CD4-positive, alpha-beta T cell (primary cell): ENCODE measurements around the gene KIF5A. TPM values are rescaled to one million over a fixed set of nuclear protein-coding genes. Genes with fewer than 3 reads are reported as not detected.
A peak's percentile ranks its signal among the peaks of the same experiment; 100 is the strongest.

Source experiments
- ATAC-seq: fragments of 200-7000 bp; cut with Tn5 transposase; one replicate; pipeline ENCODE4 v1.10.0; 2022; ENCODE audit warnings: mild to moderate bottlenecking; ENCODE audit not compliant: poor library complexity
- CTCF ChIA-PET: fragments of 350-600 bp; sonication (Branson Sonifier 250); formaldehyde crosslinking; loops from one replicate; lab custom pipeline; 2021; ENCODE audit warnings: antibody characterized with exemption, inconsistent platforms; lab: Charles Lee
- POLR2A ChIA-PET: fragments of 350-600 bp; sonication (Branson Sonifier 250); formaldehyde crosslinking; loops from one replicate; lab custom pipeline; 2021; ENCODE audit warnings: antibody characterized with exemption, inconsistent platforms; lab: Charles Lee
- DNase-seq, 14 experiments: peaks; one replicate each; pipeline ENCODE4 v3.0.0-alpha.2; 2013 to 2020; ENCODE audit warnings: mixed read lengths in 2 of 14
- H3K27ac ChIP-seq, 2 donors: one replicate each; pipeline versions ENCODE4 v1.5.1 to v1.7.0; 2013; ENCODE audit warnings: low read length in 2 of 2, low read depth in 1 of 2, mild to moderate bottlenecking in 1 of 2
- H3K27me3 ChIP-seq, 2 experiments: 1 replicate in 1 of 2; 2 replicates in 1 of 2; pipeline versions ENCODE4 v1.6.1 to v1.7.0; 2013; ENCODE audit warnings: low read length in 2 of 2, control low read depth in 1 of 2, mild to moderate bottlenecking in 1 of 2, moderate library complexity in 1 of 2; ENCODE audit not compliant: insufficient read depth in 2 of 2, control insufficient read depth in 1 of 2
- H3K36me3 ChIP-seq: one replicate; pipeline ENCODE4 v1.6.1; 2013; ENCODE audit warnings: low read length, control low read depth; ENCODE audit not compliant: insufficient read depth
- H3K4me1 ChIP-seq: one replicate; pipeline ENCODE4 v1.6.1; 2013; ENCODE audit warnings: low read length, control low read depth; ENCODE audit not compliant: insufficient read depth
- H3K4me3 ChIP-seq: one replicate; pipeline ENCODE4 v1.5.1; 2013; ENCODE audit warnings: mild to moderate bottlenecking, low read length, moderate library complexity
- H3K9me3 ChIP-seq, 2 experiments: 1 replicate in 1 of 2; 2 replicates in 1 of 2; pipeline versions ENCODE4 v1.6.1 to v1.7.0; 2013; ENCODE audit warnings: low read length in 2 of 2, mild to moderate bottlenecking in 2 of 2, control low read depth in 1 of 2, moderate library complexity in 1 of 2; ENCODE audit not compliant: control insufficient read depth in 1 of 2, insufficient read depth in 1 of 2
- H3K27ac Mint-ChIP-seq: one replicate; pipeline ENCODE4 v1.8.0; 2020; ENCODE audit warnings: mixed read lengths
- H3K27me3 Mint-ChIP-seq: one replicate; pipeline ENCODE4 v1.8.0; 2021; ENCODE audit warnings: mixed read lengths
- H3K36me3 Mint-ChIP-seq: one replicate; pipeline ENCODE4 v1.8.0; 2021; ENCODE audit warnings: low read depth, mixed read lengths
- H3K4me1 Mint-ChIP-seq: one replicate; pipeline ENCODE4 v1.8.0; 2021; ENCODE audit warnings: low read depth, mixed read lengths
- H3K4me3 Mint-ChIP-seq: one replicate; pipeline ENCODE4 v1.8.0; 2020; ENCODE audit warnings: mild to moderate bottlenecking, mixed read lengths
- H3K9me3 Mint-ChIP-seq: one replicate; pipeline ENCODE4 v1.8.0; 2020; ENCODE audit warnings: mixed read lengths
- intact Hi-C, 2 experiments: fragments of 100-400 bp; cut with DNase I in 1 of 2; cut with micrococcal nuclease in 1 of 2; formaldehyde crosslinking; loops; one replicate each; pipeline versions ENCODE4 v1.15.1 to v1.9.0; 2023 to 2025; cut with DNase I, micrococcal nuclease
- total RNA-seq, 174 experiments: library from RNA in 2 of 174; stranded (reverse) in 2 of 174; gene quantifications; one replicate each; pipeline ENCODE4 v1.2.3 and lab custom pipeline; 2021 to 2026
- TF ChIP-seq, protein P1 (sequence below): fragments of 200-600 bp; IDR thresholded peaks from one replicate; pipeline ENCODE4 v1.8.0; 2022; ENCODE audit warnings: antibody characterized with exemption, mild to moderate bottlenecking

Gene KIF5A
- total RNA-seq, 2 experiments from 2014 or later = 0.39 to 0.47 TPM

GRCh38 chr12:57602544-57602943, 52.7 kb downstream of the KIF5A start:
- no peak for ATAC-seq
- peaks cover 50% of the 10 kb centered on the region for H3K36me3 ChIP-seq
- no peak overlapping the region for H3K27ac ChIP-seq
- CTCF ChIA-PET = interaction anchor here (1.4 to 2.0 kb wide), 2 partner anchors 9 to 19 kb away, joined by 4 to 12 read pairs; no protein-coding TSS in a partner anchor
- no peak for DNase-seq
- no peaks in the 10 kb centered on the region for H3K27me3 ChIP-seq
- H3K9me3 ChIP-seq = no peaks in the 10 kb centered on the region
- POLR2A ChIA-PET = interaction anchor here (1.5 kb wide), 1 partner anchor 12 kb away, joined by 4 read pairs; the partner anchor contains the start of gene PIP4K2C
- H3K4me3 Mint-ChIP-seq = no peak overlapping the region
- H3K9me3 Mint-ChIP-seq = no peaks in the 10 kb centered on the region
- intact Hi-C loops = no loop called here
- peaks cover 54% of the 10 kb centered on the region for H3K36me3 Mint-ChIP-seq
- TF ChIP-seq, protein P1, sequence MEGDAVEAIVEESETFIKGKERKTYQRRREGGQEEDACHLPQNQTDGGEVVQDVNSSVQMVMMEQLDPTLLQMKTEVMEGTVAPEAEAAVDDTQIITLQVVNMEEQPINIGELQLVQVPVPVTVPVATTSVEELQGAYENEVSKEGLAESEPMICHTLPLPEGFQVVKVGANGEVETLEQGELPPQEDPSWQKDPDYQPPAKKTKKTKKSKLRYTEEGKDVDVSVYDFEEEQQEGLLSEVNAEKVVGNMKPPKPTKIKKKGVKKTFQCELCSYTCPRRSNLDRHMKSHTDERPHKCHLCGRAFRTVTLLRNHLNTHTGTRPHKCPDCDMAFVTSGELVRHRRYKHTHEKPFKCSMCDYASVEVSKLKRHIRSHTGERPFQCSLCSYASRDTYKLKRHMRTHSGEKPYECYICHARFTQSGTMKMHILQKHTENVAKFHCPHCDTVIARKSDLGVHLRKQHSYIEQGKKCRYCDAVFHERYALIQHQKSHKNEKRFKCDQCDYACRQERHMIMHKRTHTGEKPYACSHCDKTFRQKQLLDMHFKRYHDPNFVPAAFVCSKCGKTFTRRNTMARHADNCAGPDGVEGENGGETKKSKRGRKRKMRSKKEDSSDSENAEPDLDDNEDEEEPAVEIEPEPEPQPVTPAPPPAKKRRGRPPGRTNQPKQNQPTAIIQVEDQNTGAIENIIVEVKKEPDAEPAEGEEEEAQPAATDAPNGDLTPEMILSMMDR = no peak
- peaks cover 25% of the 10 kb centered on the region for H3K4me1 ChIP-seq
- no peak overlapping the region for H3K4me3 ChIP-seq
- no peaks in the 10 kb centered on the region for H3K27me3 Mint-ChIP-seq
- H3K4me1 Mint-ChIP-seq = peaks cover 32% of the 10 kb centered on the region
- no peak overlapping the region for H3K27ac Mint-ChIP-seq

- H3K4me1 Mint-ChIP-seq = peaks cover 32% of the 10 kb centered on the region
- H3K4me1 ChIP-seq = peaks cover 25% of the 10 kb centered on the region
- H3K27me3 ChIP-seq = no peaks in the 10 kb centered on the region
- H3K27ac ChIP-seq = no peak overlapping the region
- ATAC-seq = no peak
- H3K9me3 Mint-ChIP-seq = no peaks in the 10 kb centered on the region
- ChIA-PET POLR2A (interaction anchor here (0.6 to 1.6 kb wide), 3 partner anchors 11 to 210 kb away, joined by 3 to 4 read pairs (median 4); partner anchors contain the start of gene PIP4K2C), CTCF (interaction anchor here (1.4 to 2.0 kb wide), 2 partner anchors 10 to 20 kb away, joined by 4 to 12 read pairs; no protein-coding TSS in a partner anchor)
- peaks cover 49% of the 10 kb centered on the region for H3K36me3 Mint-ChIP-seq
- peaks cover 43% of the 10 kb centered on the region for H3K36me3 ChIP-seq
- TF ChIP-seq, protein P1 = no peak
- intact Hi-C loops = no loop called here
- peak in 1 of 14 experiments; percentile 53 for DNase-seq
- H3K27ac Mint-ChIP-seq = peak overlapping the region; percentile 81
- H3K9me3 ChIP-seq = no peaks in the 10 kb centered on the region
- H3K4me3 Mint-ChIP-seq = peak overlapping the region; percentile 92
- no peak overlapping the region for H3K4me3 ChIP-seq
- no peaks in the 10 kb centered on the region for H3K27me3 Mint-ChIP-seq
Observed at GRCh38 chr12:57603324-57603723, 53.5 kb downstream of the KIF5A start.

- Histone ChIP-seq H3K36me3 (peaks cover 37% of the 10 kb centered on the region), H3K9me3 (no peaks in the 10 kb centered on the region), H3K4me1 (peaks cover 25% of the 10 kb centered on the region), H3K4me3 (peak overlapping the region; percentile 74), H3K27me3 (no peaks in the 10 kb centered on the region), H3K27ac (peak overlapping the region in 1 of 2 donors; percentile 52)
- DNase-seq (no peak), ATAC-seq (no peak)
- H3K4me3 Mint-ChIP-seq = peak overlapping the region; percentile 92
- ChIA-PET POLR2A (interaction anchor here (0.6 to 1.6 kb wide), 3 partner anchors 11 to 211 kb away, joined by 3 to 4 read pairs (median 4); partner anchors contain the start of gene PIP4K2C), CTCF (interaction anchor here (1.4 to 2.0 kb wide), 2 partner anchors 11 to 20 kb away, joined by 4 to 12 read pairs; no protein-coding TSS in a partner anchor)
- H3K9me3 Mint-ChIP-seq = no peaks in the 10 kb centered on the region
- peaks cover 48% of the 10 kb centered on the region for H3K36me3 Mint-ChIP-seq
- TF ChIP-seq, protein P1 = no peak
- H3K27ac Mint-ChIP-seq = peak overlapping the region; percentile 81
- no peaks in the 10 kb centered on the region for H3K27me3 Mint-ChIP-seq
- peaks cover 32% of the 10 kb centered on the region for H3K4me1 Mint-ChIP-seq
- intact Hi-C loops = no loop called here
Observed at GRCh38 chr12:57603815-57604453, 54.1 kb downstream of the KIF5A start.
